NCI-H1092 (cell line): ENCODE measurements around the gene PCSK6.

ENCODE experiments used
- DNase-seq: peaks from one replicate; lab custom pipeline; 2025; lab: John Stamatoyannopoulos, UW

Gene PCSK6

DNA sequence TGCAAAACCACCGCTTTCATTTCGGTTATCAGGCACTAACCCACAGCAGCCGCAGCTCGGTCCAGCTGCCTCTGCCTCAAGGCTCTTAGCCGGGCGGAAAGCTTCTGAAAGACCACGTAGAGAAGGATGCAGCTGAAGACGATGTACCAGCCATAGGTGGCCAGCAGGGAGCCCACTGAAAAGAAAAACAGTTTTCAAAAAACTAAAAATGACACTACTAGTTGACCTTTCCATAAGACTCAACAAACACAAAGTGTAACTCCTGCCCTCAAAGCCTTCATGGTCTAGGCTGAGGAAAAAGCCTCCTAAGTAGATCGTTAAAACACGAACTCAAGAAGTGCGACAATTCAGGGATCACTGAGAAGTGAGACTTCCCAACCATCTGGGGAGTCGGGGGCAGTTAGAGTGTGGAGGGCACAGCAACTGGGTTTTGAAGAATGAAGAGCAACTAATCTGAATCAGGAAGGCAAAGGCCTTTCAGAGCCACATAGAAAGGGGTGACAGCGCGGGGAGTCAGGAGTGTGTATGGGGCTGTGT lies 212.9 kb downstream of the PCSK6 start:
- DNase-seq, result no peak

DNA sequence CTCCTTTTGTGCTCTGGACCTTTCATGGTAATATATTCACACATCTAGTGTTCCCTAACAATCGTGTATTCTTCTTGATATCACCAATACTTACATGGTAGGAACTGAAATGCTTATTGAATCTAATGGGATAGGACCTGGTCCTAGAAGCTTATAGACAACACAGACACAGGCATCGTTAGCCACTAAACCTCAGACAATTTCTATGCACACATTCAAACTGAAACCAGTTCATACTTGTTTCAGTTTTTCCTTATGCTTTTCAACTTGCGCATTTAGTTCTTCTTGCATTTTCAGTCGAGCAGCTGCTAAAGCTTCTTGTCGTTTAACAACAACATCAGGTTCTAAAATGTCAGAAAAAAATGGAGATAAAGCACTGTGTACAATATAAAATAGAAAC lies 214.5 kb downstream of the PCSK6 start:
- no peak for DNase-seq

DNA sequence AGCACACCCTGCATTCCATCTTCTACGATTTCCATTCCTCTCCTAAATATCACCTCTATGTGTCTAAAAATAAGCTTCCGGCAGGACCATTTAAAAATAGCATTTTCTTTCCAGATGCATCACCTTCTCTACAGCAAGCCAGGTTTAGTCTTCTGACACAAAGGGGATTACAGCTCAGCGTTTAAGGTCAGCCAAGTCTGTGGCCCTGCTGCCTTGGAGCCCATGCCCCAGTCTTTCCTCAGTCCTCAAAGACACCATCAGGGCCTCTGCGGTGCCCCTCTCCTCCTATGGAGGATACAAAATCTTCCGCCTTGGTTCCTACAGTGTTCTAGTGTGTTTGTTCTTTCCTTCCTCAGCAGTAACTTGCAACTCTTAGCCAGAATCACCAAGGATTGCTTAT lies 216.0 kb downstream of the PCSK6 start:
- DNase-seq, result no peak

DNA sequence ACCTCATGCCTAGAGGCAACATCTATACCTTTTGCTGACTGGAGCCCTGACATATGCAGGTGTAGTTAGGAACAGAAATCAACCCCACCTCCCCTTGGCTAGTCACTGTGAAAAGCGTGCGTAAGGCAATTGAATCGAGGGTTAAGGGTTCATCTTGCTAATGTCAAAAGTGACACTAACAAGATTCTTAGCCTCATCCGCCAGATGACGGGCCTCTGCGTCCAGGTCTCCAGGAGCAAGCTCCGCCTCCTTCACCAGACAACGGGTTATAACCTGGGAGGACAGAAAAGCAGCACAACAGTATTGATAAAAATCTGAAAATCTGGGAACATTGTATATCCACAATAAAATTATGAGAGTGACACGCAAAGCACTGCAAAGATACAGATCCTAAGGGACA lies 216.9 kb downstream of the PCSK6 start:
- DNase-seq, result no peak

DNA sequence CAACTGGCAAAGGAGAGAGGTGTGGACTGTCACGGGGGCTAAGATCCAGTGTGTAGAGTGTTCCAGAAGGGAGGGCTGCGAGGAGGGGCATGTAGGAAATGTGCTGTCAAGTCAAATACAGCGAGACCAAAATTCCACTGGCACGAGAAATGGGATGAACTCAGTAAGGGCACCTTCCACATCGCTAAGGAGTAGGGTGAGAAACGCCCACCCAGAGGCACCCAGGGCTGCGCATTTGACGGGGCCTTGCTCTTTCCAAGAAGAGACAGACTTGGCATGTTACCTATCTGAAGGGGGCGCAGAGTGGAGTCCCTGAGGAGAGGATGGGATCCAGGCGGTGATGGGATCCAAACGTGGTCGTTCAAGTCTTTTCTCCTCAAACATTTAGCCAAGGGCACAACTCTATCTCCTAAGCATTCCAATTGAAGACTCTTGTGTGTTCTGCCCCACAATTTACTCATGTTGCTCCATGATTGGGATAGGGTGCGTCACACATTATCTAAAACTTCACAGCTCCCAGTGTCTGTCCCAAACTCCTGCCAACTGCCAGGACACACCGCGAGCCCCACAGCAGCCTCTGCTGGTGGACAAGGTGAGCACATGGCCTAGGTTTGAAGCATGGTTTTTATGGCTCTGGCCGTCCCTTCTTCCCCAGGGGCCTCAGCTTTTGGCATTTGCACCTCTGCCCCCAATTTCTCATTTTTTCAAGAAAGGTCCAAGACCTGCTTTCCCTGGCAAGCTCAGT lies 219.9 kb downstream of the PCSK6 start:
- DNase-seq, result no peak

DNA sequence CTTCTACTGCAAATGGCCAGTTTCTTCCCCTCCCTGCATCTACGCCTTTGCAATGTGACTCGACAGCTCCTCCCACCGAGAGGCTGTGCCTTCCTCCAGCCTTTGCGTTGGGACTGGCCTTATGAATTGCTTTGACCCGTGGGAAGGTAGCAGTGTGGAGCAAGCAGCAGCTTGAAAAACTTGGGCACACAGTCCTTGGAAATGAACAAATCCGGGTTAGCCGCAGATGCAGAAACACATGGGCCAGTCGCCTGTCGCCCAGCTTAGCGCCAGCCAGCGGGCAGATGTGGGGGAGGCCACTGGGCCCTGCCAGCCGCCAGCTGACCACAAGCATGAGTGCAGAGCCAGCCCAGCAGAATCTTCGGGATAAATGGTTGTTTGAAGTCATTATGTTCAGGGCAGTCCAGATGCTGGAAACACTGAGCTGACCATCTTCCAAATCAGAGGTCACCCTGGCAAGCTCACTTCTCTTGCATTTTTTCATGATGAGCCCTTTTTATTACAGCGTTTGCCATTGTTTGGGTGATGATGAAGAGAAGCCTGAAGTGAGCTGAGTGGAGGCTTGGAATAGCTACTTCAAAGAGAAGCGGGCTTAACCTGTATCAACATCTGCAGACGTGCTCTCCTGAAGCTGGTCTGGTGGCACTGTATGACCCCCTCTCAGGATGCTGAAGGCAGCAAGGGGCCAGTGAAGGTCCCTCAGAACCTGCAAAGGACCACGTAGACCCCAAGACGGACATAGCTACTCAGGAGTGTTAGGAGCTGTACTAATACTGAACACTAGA lies 222.0 kb downstream of the PCSK6 start:
- DNase-seq, result no peak

DNA sequence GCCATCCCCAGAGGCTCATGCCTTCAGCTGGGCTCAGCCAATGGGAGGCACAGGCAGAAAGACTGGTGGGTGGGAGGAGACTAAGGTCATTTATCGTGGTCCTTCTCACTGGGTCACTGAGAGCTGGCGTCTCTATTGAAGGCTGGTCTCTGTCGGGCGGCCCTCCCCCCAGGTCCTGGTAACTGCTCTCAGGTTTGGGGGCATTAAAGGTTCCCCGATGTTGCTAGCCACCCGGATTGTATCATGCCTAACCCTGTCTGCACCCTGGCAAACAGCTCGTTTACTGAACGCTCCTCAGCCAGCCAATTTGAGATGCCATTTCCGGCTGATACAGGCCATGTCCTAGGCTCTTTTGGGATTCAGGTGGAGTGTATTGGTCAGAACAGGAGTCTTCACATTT lies 222.7 kb downstream of the PCSK6 start:
- DNase-seq, result no peak

DNA sequence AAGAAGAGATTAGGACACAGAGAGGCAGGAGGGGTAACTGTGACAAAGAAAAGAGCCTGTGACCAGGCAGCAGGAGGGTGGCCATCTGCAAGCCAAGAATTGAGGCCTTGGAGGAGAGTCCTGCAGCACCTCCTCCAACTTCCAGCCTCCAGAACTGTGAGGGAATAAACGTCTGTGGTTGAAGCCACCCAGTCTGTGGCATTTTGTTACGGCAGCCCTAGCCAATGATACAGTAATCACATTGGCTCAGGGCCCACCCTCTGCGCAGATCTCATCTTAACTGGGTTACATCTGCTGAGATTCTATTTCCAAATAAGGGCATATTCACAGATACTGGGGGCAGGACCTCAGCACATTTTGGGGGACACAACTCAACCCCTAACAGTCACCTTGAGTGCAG lies 223.5 kb downstream of the PCSK6 start:
- DNase-seq, result no peak

DNA sequence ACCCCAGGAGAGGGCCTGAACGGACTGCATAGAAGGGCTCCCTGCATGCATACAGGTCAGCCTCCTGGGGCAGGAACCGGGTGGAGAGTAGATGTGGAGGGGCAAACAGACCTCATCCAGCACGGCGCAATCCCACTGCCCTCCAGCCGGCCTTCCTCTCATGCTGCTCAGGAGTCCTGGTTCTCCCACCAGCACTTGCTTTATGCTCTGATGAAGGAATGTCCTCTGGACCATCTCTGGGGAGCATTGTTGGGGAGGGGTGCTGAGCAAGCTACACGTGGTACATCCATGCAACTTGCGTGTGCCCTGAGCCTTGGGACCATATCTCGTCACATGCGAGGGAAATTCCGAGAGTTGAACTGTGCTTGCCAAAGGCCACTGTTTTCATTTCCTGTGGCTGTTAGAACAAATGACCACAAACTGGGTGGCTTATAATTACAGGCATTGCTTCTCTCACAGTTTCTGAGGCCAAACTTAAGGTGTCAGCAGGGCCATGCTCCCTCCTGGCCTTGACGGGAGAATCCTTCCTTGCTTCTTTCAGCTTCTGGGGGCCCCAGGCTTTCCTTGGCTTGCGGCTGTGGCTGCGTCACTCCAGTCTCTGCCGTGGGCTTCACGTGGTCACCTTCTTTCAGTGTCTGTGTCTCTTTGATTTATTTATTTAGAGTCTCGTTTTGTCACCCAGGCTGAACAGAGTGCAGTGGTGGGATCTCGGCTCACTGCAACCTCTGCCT lies 224.4 kb downstream of the PCSK6 start:
- no peak for DNase-seq

DNA sequence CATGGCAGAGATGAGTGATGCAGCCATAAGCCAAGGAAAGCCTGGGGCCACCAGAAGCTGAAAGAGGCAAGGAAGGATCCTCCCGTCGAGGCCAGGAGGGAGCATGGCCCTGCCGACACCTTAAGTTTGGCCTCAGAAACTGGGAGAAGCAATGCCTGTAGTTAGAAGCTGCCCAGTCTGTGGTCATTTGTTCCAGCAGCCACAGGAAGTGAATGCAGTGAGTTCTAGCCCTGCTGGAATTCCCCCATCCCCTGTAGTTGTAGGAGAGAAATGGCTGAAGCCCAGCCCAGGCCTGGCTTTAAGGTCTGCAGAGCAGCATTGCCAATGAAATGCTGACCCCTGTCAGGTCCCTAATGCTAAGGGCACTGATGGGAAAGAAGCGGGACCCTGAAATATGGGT lies 225.5 kb downstream of the PCSK6 start:
- no peak for DNase-seq

DNA sequence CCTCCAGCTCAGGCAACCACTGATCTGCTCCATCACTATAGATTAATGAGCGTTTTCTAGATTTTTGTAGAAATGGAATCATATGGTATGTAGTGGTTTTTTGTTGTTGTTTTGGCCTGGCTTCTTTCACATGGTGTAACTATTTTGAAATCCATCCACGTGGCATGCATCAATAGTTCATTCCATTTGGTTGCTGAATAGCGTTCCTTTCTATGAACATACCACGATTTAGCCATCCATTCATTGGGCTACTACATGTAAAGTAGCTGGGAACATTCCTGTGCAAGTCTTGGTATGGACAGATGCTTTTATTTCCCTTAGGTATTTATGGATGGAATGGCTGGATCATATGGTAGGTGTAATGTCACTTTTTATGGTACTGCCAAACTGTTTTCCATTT lies 227.0 kb downstream of the PCSK6 start:
- no peak for DNase-seq

DNA sequence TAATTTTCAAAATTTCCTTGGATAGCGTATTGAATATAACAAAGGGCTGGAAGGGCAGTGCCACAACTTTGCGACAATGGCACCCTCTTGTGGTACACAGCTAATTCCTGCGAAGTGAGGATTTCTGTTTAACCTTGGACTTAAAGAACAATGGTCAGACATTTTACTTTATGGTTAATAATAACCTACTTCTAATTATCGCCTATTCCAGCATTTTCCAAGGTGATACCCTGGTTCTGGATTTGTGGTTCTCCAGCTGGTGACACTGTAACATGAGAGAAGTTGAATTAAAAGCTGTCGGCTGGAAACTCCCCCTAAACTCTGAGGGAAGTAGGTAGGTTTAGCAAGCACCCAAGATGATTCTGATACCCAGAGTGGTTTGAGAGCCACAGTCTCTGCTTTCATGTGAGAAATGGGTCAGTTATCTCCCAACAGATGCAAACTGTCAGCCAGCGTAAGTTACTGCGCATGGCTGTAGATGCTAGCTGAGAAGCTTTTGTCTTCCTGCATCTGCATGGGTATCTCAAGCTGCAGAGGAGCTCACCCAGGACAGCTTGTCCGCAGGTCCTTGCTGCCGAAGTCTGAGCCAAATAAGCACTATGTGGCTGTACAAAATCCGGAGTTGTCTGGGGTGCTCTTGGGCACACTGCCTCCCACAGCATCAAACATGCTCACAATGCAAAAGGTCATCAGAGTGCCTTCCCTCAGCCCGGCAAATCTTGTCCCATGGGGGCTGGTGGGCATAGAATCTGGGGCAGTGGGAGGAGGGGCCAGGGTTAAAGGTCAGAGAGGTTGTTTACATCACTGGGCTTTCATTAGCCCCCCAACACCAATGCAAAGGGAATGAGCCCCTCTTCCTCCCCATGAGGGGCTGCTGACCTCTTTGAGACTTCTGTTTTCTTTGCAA lies 231.0 kb downstream of the PCSK6 start:
- DNase-seq, result no peak

DNA sequence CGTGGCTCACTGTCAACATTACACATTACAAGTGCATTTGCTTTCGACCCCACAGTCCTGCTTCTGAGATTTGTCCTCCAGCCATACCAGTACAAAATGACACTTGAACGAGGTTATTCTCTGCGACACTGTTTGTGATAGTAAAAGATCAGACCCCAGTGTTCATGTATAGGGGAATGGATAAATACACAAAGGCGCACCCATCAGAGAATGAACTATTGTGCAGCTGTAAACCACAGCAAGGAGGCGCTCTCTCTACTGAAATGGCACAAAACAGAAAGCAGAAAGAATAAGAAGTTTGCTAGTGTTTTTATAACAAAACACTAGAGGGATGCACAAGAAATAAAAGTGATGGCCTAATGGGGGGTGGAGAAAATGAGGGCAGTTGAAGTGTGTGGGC lies 232.8 kb downstream of the PCSK6 start:
- DNase-seq, result no peak

DNA sequence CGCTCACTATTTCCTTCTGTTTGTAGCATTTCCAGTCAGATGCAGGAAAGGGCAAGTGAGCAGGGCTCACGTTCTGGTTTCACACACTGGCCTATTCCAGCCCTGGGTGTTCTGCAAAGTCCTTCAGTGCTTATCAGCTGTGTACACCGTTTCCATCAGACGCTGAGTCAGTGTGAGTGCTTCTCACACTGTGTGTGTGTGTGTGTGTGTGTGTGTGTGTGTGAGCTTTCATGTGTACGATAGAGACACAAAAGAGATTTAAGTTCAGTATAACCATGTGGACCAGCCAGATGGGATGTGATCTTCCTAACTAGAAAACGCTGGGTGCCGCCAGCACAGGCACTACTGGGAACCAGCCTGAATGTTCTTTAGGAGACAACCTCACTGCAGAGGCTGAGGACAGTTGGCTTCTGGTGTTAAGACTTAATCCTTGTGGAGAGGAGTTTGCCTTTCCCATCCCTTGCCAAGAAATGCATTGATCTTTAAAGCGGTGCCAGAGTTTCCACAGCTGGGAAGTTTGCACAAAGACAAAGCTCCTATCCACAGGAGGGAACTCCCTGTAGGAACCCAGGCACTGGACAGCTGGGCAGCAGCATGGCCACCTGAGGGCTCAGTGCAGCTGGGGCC lies 233.8 kb downstream of the PCSK6 start:
- DNase-seq, result no peak

DNA sequence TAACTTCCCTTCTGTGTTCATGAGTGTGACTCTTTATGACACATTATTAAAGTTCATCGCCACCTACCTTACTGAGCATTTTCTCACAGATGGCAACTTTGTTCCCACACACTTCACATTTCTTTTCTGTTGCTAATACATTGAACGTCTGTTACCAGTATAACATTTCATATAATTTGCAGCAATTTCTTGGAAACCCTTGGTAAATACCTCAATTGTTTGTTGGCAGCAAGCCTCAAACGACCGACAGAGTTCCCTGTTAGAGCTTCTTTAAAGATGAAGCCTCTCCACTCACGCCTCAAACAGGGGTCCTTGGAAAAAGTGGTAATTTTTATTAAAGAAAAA lies 234.5 kb downstream of the PCSK6 start:
- no peak for DNase-seq

DNA sequence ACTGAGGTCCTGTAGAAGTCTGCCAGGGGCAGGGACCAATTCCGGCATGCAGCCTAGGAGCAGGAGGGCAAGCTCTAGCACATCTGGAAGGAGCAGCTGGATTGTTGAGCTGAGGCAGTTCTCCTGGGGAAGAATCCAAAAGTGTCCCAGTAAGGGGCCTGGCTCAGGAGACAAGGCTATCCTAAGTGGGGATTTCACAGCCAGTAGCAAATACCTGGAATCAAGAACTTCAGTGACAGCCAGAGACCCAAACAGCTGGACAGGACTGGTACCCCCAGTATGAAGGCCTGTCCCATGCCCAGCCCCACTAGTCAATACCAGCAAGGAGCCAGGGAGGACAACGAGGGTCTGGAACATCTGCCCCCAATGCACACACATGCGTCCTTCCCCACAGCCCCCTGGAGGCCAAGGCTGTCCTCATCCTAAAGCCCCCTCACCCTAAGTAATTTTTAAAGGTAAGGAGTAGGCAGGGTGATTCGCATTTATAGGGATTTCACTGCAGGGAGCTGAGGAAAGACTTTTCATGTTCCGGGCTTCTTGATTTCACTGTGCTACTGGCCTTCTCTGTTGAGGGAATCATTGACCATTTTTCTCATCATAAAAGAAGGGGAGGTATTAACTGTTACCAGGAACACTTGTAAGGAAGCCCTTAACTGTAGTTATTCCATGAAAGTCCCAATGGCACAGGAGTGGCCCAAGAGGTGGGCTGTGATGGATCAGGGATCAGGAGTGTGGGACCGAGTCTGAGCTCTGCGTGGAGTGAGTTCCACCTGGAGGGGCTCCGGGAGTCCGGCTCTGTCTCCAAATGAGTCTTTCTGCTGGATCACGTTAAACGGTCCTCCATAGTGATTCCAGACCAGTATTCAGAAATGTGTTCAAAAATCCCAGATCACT lies 235.1 kb downstream of the PCSK6 start:
- DNase-seq, result no peak
